KOPT-K1 (cell line): ENCODE measurements around the gene EXD1.
"Not testable (repeated sequence)": the region's sequence is repeated elsewhere in the genome, so short reads cannot be mapped to it uniquely, and the experiment has no call there.

Source experiments
- H3K27ac ChIP-seq: fragments of 200-600 bp; sonication (generic); 2 replicates; pipeline ENCODE4 v1.5.1; 2016; ENCODE audit warnings: antibody characterized with exemption, mild to moderate bottlenecking, low read depth, low read length; ENCODE audit not compliant: poor library complexity, severe bottlenecking
- H3K36me3 ChIP-seq: fragments of 200-600 bp; sonication (generic); 2 replicates; pipeline ENCODE4 v1.5.1; 2017; ENCODE audit warnings: antibody characterized with exemption, mild to moderate bottlenecking, low read length, moderate library complexity; ENCODE audit not compliant: insufficient read depth
- H3K9me3 ChIP-seq: fragments of 200-600 bp; sonication (generic); 2 replicates; pipeline ENCODE4 v1.5.1; 2017; ENCODE audit warnings: antibody characterized with exemption, low read length, mild to moderate bottlenecking; ENCODE audit not compliant: insufficient read depth, poor library complexity, severe bottlenecking

The EXD1 gene

DNA sequence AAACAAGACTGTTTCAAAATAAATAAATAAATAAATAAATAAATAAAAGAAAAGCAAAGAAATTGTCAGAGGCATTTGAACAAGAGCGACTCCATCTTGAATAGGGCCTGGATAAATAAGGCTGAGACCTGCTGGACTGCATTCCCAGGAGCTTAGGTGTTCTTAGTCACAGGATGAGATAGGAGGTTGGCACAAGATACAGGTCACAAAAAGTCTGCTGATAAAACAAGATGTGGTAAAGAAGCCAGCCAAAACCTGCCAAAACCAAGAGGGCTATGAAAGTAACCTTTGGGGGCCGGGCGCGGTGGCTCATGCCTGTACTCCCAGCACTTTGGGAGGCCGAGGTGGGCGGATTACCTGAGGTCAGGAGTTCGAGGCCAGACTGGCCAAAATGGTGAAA lies 91.4 kb downstream of the EXD1 start:
- not testable (repeated sequence) for H3K27ac ChIP-seq, H3K9me3 ChIP-seq, H3K36me3 ChIP-seq

DNA sequence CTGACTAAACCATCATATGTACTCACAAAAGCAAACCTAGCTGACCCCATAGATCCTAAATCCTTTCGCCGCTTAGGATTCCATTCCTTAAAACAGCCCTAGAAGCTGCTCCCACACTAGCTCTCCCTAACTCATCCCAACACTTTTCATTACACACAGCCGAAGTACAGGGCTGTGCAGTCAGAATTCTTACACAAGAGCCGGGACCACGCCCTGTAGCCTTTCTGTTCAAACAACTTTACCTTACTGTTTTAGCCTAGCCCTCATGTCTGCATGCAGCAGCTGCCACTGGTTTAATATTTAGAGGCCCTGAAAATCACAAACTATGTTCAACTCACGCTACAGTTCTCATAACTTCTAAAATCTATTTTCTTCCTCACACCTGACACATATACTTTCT lies 95.0 kb downstream of the EXD1 start:
- H3K27ac ChIP-seq, H3K9me3 ChIP-seq, H3K36me3 ChIP-seq: not testable (repeated sequence)

DNA sequence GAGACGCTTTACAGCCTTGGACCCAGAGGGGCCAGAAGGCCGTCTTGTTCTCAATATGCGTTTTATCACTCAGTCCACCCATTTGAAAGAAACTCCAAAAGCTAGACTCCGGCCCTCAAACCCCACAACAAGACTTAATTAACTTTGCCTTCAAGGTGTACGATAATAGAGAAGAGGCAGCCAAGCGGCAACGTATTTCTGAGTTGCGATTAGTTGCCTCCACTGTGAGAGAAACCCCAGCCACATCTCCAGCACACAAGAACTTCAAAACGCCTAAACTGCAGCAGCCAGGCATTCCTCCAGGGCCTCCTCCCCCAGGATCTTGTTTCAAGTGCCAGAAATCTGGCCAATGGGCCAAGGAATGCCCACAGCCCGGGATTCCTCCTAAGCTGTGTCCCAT lies 97.1 kb downstream of the EXD1 start:
- no peak overlapping the region for H3K27ac ChIP-seq
- no peaks in the 10 kb centered on the region for H3K9me3 ChIP-seq
- no peaks in the 10 kb centered on the region for H3K36me3 ChIP-seq
